ENCODE data around the gene DNAI2.
"Not testable (repeated sequence)": the region's sequence is repeated elsewhere in the genome, so short reads cannot be mapped to it uniquely, and the experiment has no call there.

Gene DNAI2

GRCh38 chr17:74276051-74276476 lies 2.0 kb downstream of the DNAI2 start:
- Mint-ChIP-seq H3K27me3 (peaks cover 41 to 44% of the 10 kb centered on the region in 2 donors), H3K27ac (no peak overlapping the region), H3K9me3 (no peaks in the 10 kb centered on the region), H3K36me3 (no peaks in the 10 kb centered on the region), H3K4me1 (peaks cover 34 to 51% of the 10 kb centered on the region in 2 donors), H3K4me3 (no peak overlapping the region)
- ATAC-seq (replicated peaks) (no peak), DNase-seq (no peak)

- Mint-ChIP-seq H3K27ac (peak overlapping the region; percentile 10), H3K4me1 (peaks cover 34 to 53% of the 10 kb centered on the region in 2 donors)
Measured at GRCh38 chr17:74276541-74277009, 2.5 kb downstream of the DNAI2 start.

GRCh38 chr17:74277935-74278334 lies 3.9 kb downstream of the DNAI2 start:
- Mint-ChIP-seq H3K27ac (no peak overlapping the region), H3K4me3 (no peak overlapping the region)

More at GRCh38 chr17:74276541-74277009, 2.5 kb downstream of the DNAI2 start:
- Mint-ChIP-seq H3K36me3 (no peaks in the 10 kb centered on the region), H3K4me3 (no peak overlapping the region), H3K27me3 (peaks cover 41 to 44% of the 10 kb centered on the region in 2 donors), H3K9me3 (no peaks in the 10 kb centered on the region)
- ATAC-seq (replicated peaks) (no peak), DNase-seq (no peak)

GRCh38 chr17:74279617-74280016 lies 5.6 kb downstream of the DNAI2 start:
- not testable (repeated sequence) for H3K36me3 Mint-ChIP-seq; ATAC-seq (replicated peaks); DNase-seq; H3K4me3 Mint-ChIP-seq; H3K9me3 Mint-ChIP-seq
- Mint-ChIP-seq H3K27me3 (peaks cover 17% of the 10 kb centered on the region in 2 donors), H3K27ac (peak overlapping the region; percentile 81), H3K4me1 (peaks cover 27 to 59% of the 10 kb centered on the region in 2 donors)

More at GRCh38 chr17:74277935-74278334, 3.9 kb downstream of the DNAI2 start:
- no peak for ATAC-seq (replicated peaks)
- peaks cover 35 to 65% of the 10 kb centered on the region in 2 donors for H3K4me1 Mint-ChIP-seq
- no peaks in the 10 kb centered on the region for H3K9me3 Mint-ChIP-seq
- no peak for DNase-seq
- H3K27me3 Mint-ChIP-seq = peaks cover 32 to 34% of the 10 kb centered on the region in 2 donors
- H3K36me3 Mint-ChIP-seq = no peaks in the 10 kb centered on the region

GRCh38 chr17:74280093-74280513 lies 6.1 kb downstream of the DNAI2 start:
- Mint-ChIP-seq H3K4me1 (peaks cover 27 to 59% of the 10 kb centered on the region in 2 donors), H3K9me3 (no peaks in the 10 kb centered on the region), H3K4me3 (no peak overlapping the region), H3K36me3 (no peaks in the 10 kb centered on the region), H3K27ac (peak overlapping the region; percentile 81), H3K27me3 (peaks cover 12 to 20% of the 10 kb centered on the region in 2 donors)
- DNase-seq (peak; percentile 59), ATAC-seq (replicated peaks) (peak; percentile 69 to 73)

GRCh38 chr17:74281799-74282198 lies 7.8 kb downstream of the DNAI2 start:
- DNase-seq (no peak), ATAC-seq (replicated peaks) (no peak)
- Mint-ChIP-seq H3K4me3 (no peak overlapping the region), H3K27ac (peak overlapping the region; percentile 93), H3K4me1 (peaks cover 22 to 45% of the 10 kb centered on the region in 2 donors), H3K36me3 (no peaks in the 10 kb centered on the region), H3K27me3 (peaks cover under 1 to 11% of the 10 kb centered on the region in 2 donors), H3K9me3 (no peaks in the 10 kb centered on the region)

- Mint-ChIP-seq H3K27me3 (peaks cover 0 to 11% of the 10 kb centered on the region in 2 donors), H3K27ac (peak overlapping the region; percentile 93), H3K4me1 (peaks cover 25 to 43% of the 10 kb centered on the region in 2 donors)
- DNase-seq; H3K36me3 Mint-ChIP-seq; ATAC-seq (replicated peaks); H3K4me3 Mint-ChIP-seq; H3K9me3 Mint-ChIP-seq: not testable (repeated sequence)
Measured at GRCh38 chr17:74282274-74282586, 8.2 kb downstream of the DNAI2 start.

- ATAC-seq (replicated peaks) (peak; percentile 77 to 80), DNase-seq (peak; percentile 77)
- peak overlapping the region; percentile 93 for H3K27ac Mint-ChIP-seq
- H3K4me3 Mint-ChIP-seq = peak overlapping the region; percentile 10 to 69
- H3K36me3 Mint-ChIP-seq = no peaks in the 10 kb centered on the region
- H3K9me3 Mint-ChIP-seq = no peaks in the 10 kb centered on the region
- H3K27me3 Mint-ChIP-seq = peaks cover 0 to 11% of the 10 kb centered on the region in 2 donors
- peaks cover 25 to 43% of the 10 kb centered on the region in 2 donors for H3K4me1 Mint-ChIP-seq
Measured at GRCh38 chr17:74282587-74283370, 8.7 kb downstream of the DNAI2 start.

GRCh38 chr17:74283371-74283673 lies 9.3 kb downstream of the DNAI2 start:
- no peaks in the 10 kb centered on the region for H3K36me3 Mint-ChIP-seq
- H3K27me3 Mint-ChIP-seq = peaks cover 1 to 11% of the 10 kb centered on the region in 2 donors
- no peak overlapping the region for H3K4me3 Mint-ChIP-seq
- ATAC-seq (replicated peaks) = no peak
- H3K9me3 Mint-ChIP-seq = no peaks in the 10 kb centered on the region
- DNase-seq = no peak
- H3K4me1 Mint-ChIP-seq = peaks cover 26 to 44% of the 10 kb centered on the region in 2 donors
- peak overlapping the region; percentile 93 for H3K27ac Mint-ChIP-seq

- H3K27me3 Mint-ChIP-seq = peaks cover 3 to 11% of the 10 kb centered on the region in 2 donors
- H3K4me1 Mint-ChIP-seq = peaks cover 27 to 43% of the 10 kb centered on the region in 2 donors
- no peak overlapping the region for H3K27ac Mint-ChIP-seq
- ATAC-seq (replicated peaks) (no peak), DNase-seq (no peak)
- H3K4me3 Mint-ChIP-seq = no peak overlapping the region
- no peaks in the 10 kb centered on the region for H3K36me3 Mint-ChIP-seq
- no peaks in the 10 kb centered on the region for H3K9me3 Mint-ChIP-seq
Measured at GRCh38 chr17:74287031-74287602, 13.1 kb downstream of the DNAI2 start.

- Mint-ChIP-seq H3K9me3 (no peaks in the 10 kb centered on the region), H3K4me1 (peaks cover 21 to 30% of the 10 kb centered on the region in 2 donors), H3K4me3 (no peak overlapping the region), H3K36me3 (no peaks in the 10 kb centered on the region), H3K27me3 (peaks cover 7 to 11% of the 10 kb centered on the region in 2 donors), H3K27ac (peak overlapping the region; percentile 85)
- DNase-seq = no peak
- ATAC-seq (replicated peaks) = peak; percentile 72 to 90
Measured at GRCh38 chr17:74288785-74289184, 14.8 kb downstream of the DNAI2 start.

GRCh38 chr17:74289688-74290087 lies 15.7 kb downstream of the DNAI2 start:
- no peak for DNase-seq
- peaks cover under 1 to 1% of the 10 kb centered on the region in 2 donors for H3K9me3 Mint-ChIP-seq
- peaks cover 9% of the 10 kb centered on the region in 2 donors for H3K27me3 Mint-ChIP-seq
- H3K4me1 Mint-ChIP-seq = peaks cover 21 to 26% of the 10 kb centered on the region in 2 donors
- ATAC-seq (replicated peaks) = peak; percentile 37 to 56
- H3K27ac Mint-ChIP-seq = peak overlapping the region; percentile 85
- peaks cover 0 to under 1% of the 10 kb centered on the region in 2 donors for H3K36me3 Mint-ChIP-seq
- no peak overlapping the region for H3K4me3 Mint-ChIP-seq

- Mint-ChIP-seq H3K36me3 (peaks cover 0 to 2% of the 10 kb centered on the region in 2 donors), H3K27me3 (peaks cover 5 to 11% of the 10 kb centered on the region in 2 donors), H3K4me1 (peaks cover 16 to 20% of the 10 kb centered on the region in 2 donors), H3K4me3 (no peak overlapping the region), H3K9me3 (peaks cover 2 to 4% of the 10 kb centered on the region in 2 donors), H3K27ac (no peak overlapping the region)
- DNase-seq = no peak
- ATAC-seq (replicated peaks) = no peak
Measured at GRCh38 chr17:74290340-74290739, 16.3 kb downstream of the DNAI2 start.

GRCh38 chr17:74292495-74292894 lies 18.5 kb downstream of the DNAI2 start:
- H3K36me3 Mint-ChIP-seq = peaks cover 0 to 3% of the 10 kb centered on the region in 2 donors
- H3K4me1 Mint-ChIP-seq = peaks cover 12 to 20% of the 10 kb centered on the region in 2 donors
- no peak overlapping the region for H3K4me3 Mint-ChIP-seq
- DNase-seq (no peak), ATAC-seq (replicated peaks) (no peak)
- H3K9me3 Mint-ChIP-seq = peaks cover 2 to 4% of the 10 kb centered on the region in 2 donors
- H3K27ac Mint-ChIP-seq = no peak overlapping the region
- peaks cover 2 to 17% of the 10 kb centered on the region in 2 donors for H3K27me3 Mint-ChIP-seq
